ENCODE measurements around the gene KIR3DL3.

- TF ChIP-seq POLR2A (IDR thresholded peaks at IDR 0.05) = no peak
- TF ChIP-seq EP300 (IDR thresholded peaks at IDR 0.05; ENCODE audit: low read depth) = no peak
Observed at GRCh38 chr19:54707962-54708361, 16.3 kb upstream of the KIR3DL3 start.

All from transverse colon (tissue), 1 donor.